HepG2 (cell line): ENCODE data around the gene PRPF38A. TPM values are rescaled to one million over a fixed set of nuclear protein-coding genes. Genes with fewer than 3 reads are reported as not detected.
A peak's percentile ranks its signal among the peaks of the same experiment; 100 is the strongest.

Source experiments
- ARNT ChIP-seq: fragments of 450-650 bp; IDR thresholded peaks from 2 replicates; pipeline ENCODE4 v1.6.1; 2017
- BRCA1 ChIP-seq: sonication (generic); formaldehyde crosslinking; IDR thresholded peaks from 2 replicates; pipeline ENCODE4 v1.4.0; 2020; ENCODE audit warnings: missing genetic modification reagents
- CBX2 ChIP-seq, 2 experiments: fragments of 200-600 bp in 1 of 2; sonication (generic); formaldehyde crosslinking in 1 of 2; IDR thresholded peaks; 2 replicates each; pipeline versions ENCODE4 v1.7.0 to v1.8.1; 2018 to 2022; ENCODE audit warnings: low read depth in 2 of 2, low read length in 1 of 2, mild to moderate bottlenecking in 1 of 2, missing genetic modification reagents in 1 of 2
- CC2D1A ChIP-seq: sonication (generic); formaldehyde crosslinking; IDR thresholded peaks from 2 replicates; pipeline ENCODE4 v1.8.1; 2023; ENCODE audit warnings: mild to moderate bottlenecking, missing genetic modification reagents
- FOXK1 ChIP-seq: sonication (generic); formaldehyde crosslinking; IDR thresholded peaks from 2 replicates; pipeline ENCODE4 v1.4.0; 2020; ENCODE audit warnings: low read depth, missing genetic modification reagents, borderline replicate concordance
- HMG20B ChIP-seq: conservative IDR thresholded peaks from 2 replicates; pipeline ENCODE4 v1.6.1; 2016; ENCODE audit warnings: missing genetic modification reagents, missing compliant biosample characterization
- MBD4 ChIP-seq: IDR thresholded peaks from 2 replicates; pipeline ENCODE4 v1.6.1; 2012; ENCODE audit warnings: low read length, inconsistent platforms, borderline replicate concordance
- RBM39 ChIP-seq: fragments of 200-400 bp; formaldehyde crosslinking; IDR thresholded peaks from one replicate; pipeline ENCODE4 v1.6.1; 2018; ENCODE audit warnings: antibody characterized with exemption, mild to moderate bottlenecking, low read depth, low read length; ENCODE audit not compliant: poor library complexity, severe bottlenecking
- REXO4 ChIP-seq: sonication (generic); formaldehyde crosslinking; IDR thresholded peaks from 2 replicates; pipeline ENCODE4 v1.8.0; 2022; ENCODE audit warnings: missing genetic modification reagents, mild to moderate bottlenecking, borderline replicate concordance
- RNF2 ChIP-seq: fragments of 450-650 bp; conservative IDR thresholded peaks from 2 replicates; pipeline ENCODE4 v1.6.1; 2016; ENCODE audit warnings: low read depth
- U2AF2 ChIP-seq: fragments of 200-400 bp; formaldehyde crosslinking; IDR thresholded peaks from 2 replicates; pipeline ENCODE4 v1.6.1; 2017; ENCODE audit warnings: low read depth, mild to moderate bottlenecking, low read length
- ZBTB1 ChIP-seq: sonication (generic); formaldehyde crosslinking; IDR thresholded peaks from 2 replicates; pipeline ENCODE4 v1.4.0; 2020; ENCODE audit warnings: missing genetic modification reagents, borderline replicate concordance
- ZFP36L1 ChIP-seq: sonication (generic); formaldehyde crosslinking; IDR thresholded peaks from 2 replicates; pipeline ENCODE4 v1.8.0; 2022; ENCODE audit warnings: mild to moderate bottlenecking, missing genetic modification reagents, moderate library complexity
- ZMYM4 ChIP-seq: sonication (generic); formaldehyde crosslinking; IDR thresholded peaks from 2 replicates; pipeline ENCODE4 v1.8.1; 2023; ENCODE audit warnings: mild to moderate bottlenecking, missing genetic modification reagents
- ZNF17 ChIP-seq: sonication (generic); formaldehyde crosslinking; IDR thresholded peaks from 2 replicates; pipeline ENCODE4 v1.5.0; 2020; ENCODE audit warnings: mild to moderate bottlenecking, missing genetic modification reagents
- ZNF274 ChIP-seq: sonication (generic); formaldehyde crosslinking; IDR thresholded peaks from 2 replicates; pipeline ENCODE4 v1.5.1; 2020; ENCODE audit warnings: mild to moderate bottlenecking, missing genetic modification reagents
- ZNF329 ChIP-seq: sonication (generic); formaldehyde crosslinking; IDR thresholded peaks from 2 replicates; pipeline ENCODE4 v1.9.0; 2021; ENCODE audit warnings: low read depth, mild to moderate bottlenecking, missing genetic modification reagents
- ZNF577 ChIP-seq: sonication (generic); formaldehyde crosslinking; IDR thresholded peaks from 2 replicates; pipeline ENCODE4 v1.4.0; 2020; ENCODE audit warnings: mild to moderate bottlenecking, low read depth, missing genetic modification reagents, borderline replicate concordance
- ZNF792 ChIP-seq: IDR thresholded peaks from 2 replicates; pipeline ENCODE4 v1.6.1; 2016
- ZNF850 ChIP-seq: sonication (generic); formaldehyde crosslinking; conservative IDR thresholded peaks from 2 replicates; pipeline ENCODE4 v1.9.0; 2021; ENCODE audit warnings: mild to moderate bottlenecking, missing genetic modification reagents
- polyA plus RNA-seq, 8 experiments: library from polyadenylated mRNA; depleted of rRNA in 3 of 8; stranded (reverse) in 7 of 8; unstranded in 1 of 8; fragments of >200 nt; fragmentation: Illumina TruSeq in 4 of 8; extraction: Trizol in 4 of 8; gene quantifications; 2 replicates each; pipeline versions ENCODE4 v1.2.1 to v1.2.3, GENCODE V29; 2011 to 2016; ENCODE audit warnings: low read depth in 4 of 8, missing spikeins in 1 of 8, mixed read lengths in 1 of 8; ENCODE audit not compliant: insufficient read depth in 1 of 8
- total RNA-seq, 5 experiments: library from RNA; depleted of rRNA; stranded (reverse); fragments of >200 nt; fragmentation: Illumina TruSeq; extraction: Trizol; gene quantifications; 2 replicates each; pipeline ENCODE4 v1.2.3, GENCODE V29; 2016; ENCODE audit warnings: low read depth in 1 of 5
- TF ChIP-seq, protein P1 (sequence below): IDR thresholded peaks from 2 replicates; pipeline ENCODE4 v1.6.1; 2018; ENCODE audit warnings: missing genetic modification reagents
- TF ChIP-seq, protein P2 (sequence below): sonication (generic); formaldehyde crosslinking; IDR thresholded peaks from 2 replicates; pipeline ENCODE4 v1.5.0; 2020; ENCODE audit warnings: missing genetic modification reagents
- TF ChIP-seq, protein P3 (sequence below): sonication (generic); formaldehyde crosslinking; IDR thresholded peaks from 2 replicates; pipeline ENCODE4 v1.4.0; 2020; ENCODE audit warnings: mild to moderate bottlenecking, low read depth, missing genetic modification reagents
- TF ChIP-seq, protein P4 (sequence below): IDR thresholded peaks from 2 replicates; pipeline ENCODE4 v1.6.1; 2016

The PRPF38A gene
- total and polyA plus RNA-seq, 2 of the 13 experiments (the other 11 are each of a cell fraction or from before 2014, with no cell fraction given) = 18.3 to 45.5 TPM

DNA sequence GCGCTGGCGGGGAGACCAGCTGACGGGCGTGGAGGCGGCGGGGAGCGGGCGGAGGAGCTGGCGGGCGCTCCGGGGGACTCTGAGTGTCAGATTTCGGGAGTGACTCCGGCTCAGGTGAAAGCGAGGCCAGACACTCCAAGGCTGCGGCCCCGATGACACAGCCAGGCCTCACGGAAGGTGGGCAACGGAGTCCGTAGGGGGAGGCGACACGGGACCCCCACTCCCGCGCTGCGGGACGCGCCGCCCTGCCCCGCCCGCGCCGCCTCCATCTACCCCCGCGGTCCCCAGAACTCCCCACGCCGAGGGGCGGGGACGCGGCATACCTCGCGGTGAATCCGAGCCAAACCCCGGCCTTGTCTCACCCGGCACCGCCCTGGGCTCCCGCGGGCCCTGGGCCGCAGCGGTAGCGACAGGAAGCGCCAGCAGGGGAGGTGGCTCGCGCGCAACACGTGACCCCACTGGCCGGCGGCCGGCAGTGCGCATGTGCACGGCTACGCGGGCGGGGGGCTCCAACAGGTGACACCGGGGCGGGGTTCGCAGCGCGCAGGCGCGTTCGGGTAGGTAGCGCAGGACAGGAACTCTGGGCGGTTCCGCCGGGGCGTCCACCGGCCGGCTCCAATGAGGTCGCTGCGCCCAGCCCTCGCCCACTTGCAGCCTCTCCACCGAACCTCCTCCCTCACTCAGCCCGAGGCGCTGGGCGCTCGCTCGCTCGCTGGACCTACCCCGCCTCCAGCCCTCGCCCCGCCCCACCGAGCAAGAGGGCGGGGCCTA, 38.5 kb upstream of the PRPF38A start, which contains the start of gene CC2D1B (continued):
- no peak for TF ChIP-seq U2AF2
- TF ChIP-seq ZNF329 (CRISPR knock-in tag) = no peak
- TF ChIP-seq RNF2 = no peak
- no peak for TF ChIP-seq ZNF577 (CRISPR knock-in tag)
- TF ChIP-seq HMG20B (CRISPR knock-in tag) = no peak
- TF ChIP-seq, protein P1, sequence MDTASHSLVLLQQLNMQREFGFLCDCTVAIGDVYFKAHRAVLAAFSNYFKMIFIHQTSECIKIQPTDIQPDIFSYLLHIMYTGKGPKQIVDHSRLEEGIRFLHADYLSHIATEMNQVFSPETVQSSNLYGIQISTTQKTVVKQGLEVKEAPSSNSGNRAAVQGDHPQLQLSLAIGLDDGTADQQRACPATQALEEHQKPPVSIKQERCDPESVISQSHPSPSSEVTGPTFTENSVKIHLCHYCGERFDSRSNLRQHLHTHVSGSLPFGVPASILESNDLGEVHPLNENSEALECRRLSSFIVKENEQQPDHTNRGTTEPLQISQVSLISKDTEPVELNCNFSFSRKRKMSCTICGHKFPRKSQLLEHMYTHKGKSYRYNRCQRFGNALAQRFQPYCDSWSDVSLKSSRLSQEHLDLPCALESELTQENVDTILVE (CRISPR knock-in tag) = no peak
- TF ChIP-seq, protein P2, sequence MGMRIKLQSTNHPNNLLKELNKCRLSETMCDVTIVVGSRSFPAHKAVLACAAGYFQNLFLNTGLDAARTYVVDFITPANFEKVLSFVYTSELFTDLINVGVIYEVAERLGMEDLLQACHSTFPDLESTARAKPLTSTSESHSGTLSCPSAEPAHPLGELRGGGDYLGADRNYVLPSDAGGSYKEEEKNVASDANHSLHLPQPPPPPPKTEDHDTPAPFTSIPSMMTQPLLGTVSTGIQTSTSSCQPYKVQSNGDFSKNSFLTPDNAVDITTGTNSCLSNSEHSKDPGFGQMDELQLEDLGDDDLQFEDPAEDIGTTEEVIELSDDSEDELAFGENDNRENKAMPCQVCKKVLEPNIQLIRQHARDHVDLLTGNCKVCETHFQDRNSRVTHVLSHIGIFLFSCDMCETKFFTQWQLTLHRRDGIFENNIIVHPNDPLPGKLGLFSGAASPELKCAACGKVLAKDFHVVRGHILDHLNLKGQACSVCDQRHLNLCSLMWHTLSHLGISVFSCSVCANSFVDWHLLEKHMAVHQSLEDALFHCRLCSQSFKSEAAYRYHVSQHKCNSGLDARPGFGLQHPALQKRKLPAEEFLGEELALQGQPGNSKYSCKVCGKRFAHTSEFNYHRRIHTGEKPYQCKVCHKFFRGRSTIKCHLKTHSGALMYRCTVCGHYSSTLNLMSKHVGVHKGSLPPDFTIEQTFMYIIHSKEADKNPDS (CRISPR knock-in tag) = no peak
- TF ChIP-seq BRCA1 = peak; percentile 87; the same call in 1 of the 2 replicates
- no peak for TF ChIP-seq ZNF850 (CRISPR knock-in tag)
- TF ChIP-seq REXO4 = no peak
- TF ChIP-seq ZFP36L1 (CRISPR knock-in tag) = 0 out of 2 replicates have a peak, but pooled peaks have one; percentile 62
- TF ChIP-seq ZMYM4 (CRISPR knock-in tag) = peak; percentile 80
- peak; percentile 77 for TF ChIP-seq RBM39
- TF ChIP-seq ZNF274 (CRISPR knock-in tag) = peak; percentile 60; the same call in 1 of the 2 replicates
- TF ChIP-seq, protein P3, sequence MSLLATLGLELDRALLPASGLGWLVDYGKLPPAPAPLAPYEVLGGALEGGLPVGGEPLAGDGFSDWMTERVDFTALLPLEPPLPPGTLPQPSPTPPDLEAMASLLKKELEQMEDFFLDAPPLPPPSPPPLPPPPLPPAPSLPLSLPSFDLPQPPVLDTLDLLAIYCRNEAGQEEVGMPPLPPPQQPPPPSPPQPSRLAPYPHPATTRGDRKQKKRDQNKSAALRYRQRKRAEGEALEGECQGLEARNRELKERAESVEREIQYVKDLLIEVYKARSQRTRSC (CRISPR knock-in tag) = no peak
- TF ChIP-seq CBX2 (IDR thresholded peaks at IDR 0.05; ENCODE audit: low read depth, low read length) = no peak
- TF ChIP-seq CBX2 (CRISPR knock-in tag; IDR thresholded peaks at IDR 0.05; ENCODE audit: low read depth) = no peak
- TF ChIP-seq ARNT = no peak
- no peak for TF ChIP-seq MBD4
- no peak for TF ChIP-seq CC2D1A (CRISPR knock-in tag)
- no peak for TF ChIP-seq ZNF17 (CRISPR knock-in tag)
- no peak for TF ChIP-seq ZBTB1
- TF ChIP-seq FOXK1 (CRISPR knock-in tag) = peak; percentile 20; the same call in 1 of the 2 replicates
- TF ChIP-seq ZNF792 (CRISPR knock-in tag) = no peak
- TF ChIP-seq, protein P4, sequence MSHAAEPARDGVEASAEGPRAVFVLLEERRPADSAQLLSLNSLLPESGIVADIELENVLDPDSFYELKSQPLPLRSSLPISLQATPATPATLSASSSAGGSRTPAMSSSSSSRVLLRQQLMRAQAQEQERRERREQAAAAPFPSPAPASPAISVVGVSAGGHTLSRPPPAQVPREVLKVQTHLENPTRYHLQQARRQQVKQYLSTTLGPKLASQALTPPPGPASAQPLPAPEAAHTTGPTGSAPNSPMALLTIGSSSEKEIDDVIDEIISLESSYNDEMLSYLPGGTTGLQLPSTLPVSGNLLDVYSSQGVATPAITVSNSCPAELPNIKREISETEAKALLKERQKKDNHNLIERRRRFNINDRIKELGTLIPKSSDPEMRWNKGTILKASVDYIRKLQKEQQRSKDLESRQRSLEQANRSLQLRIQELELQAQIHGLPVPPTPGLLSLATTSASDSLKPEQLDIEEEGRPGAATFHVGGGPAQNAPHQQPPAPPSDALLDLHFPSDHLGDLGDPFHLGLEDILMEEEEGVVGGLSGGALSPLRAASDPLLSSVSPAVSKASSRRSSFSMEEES (CRISPR knock-in tag) = peak; percentile 92
